ENCODE results near the gene TEP1.
"Not testable (repeated sequence)": the region's sequence is repeated elsewhere in the genome, so short reads cannot be mapped to it uniquely, and the experiment has no call there.

Gene TEP1

GRCh38 chr14:20384886-20385285 lies 28.4 kb downstream of the TEP1 start:
- no peak for DNase-seq

GRCh38 chr14:20384321-20384720 lies 29.0 kb downstream of the TEP1 start:
- DNase-seq: no peak

- DNase-seq: no peak
Observed at GRCh38 chr14:20383636-20384035, 29.7 kb downstream of the TEP1 start.

- no peak for DNase-seq
Observed at GRCh38 chr14:20383032-20383431, 30.3 kb downstream of the TEP1 start.

- no peak for DNase-seq
Observed at GRCh38 chr14:20382526-20382925, 30.8 kb downstream of the TEP1 start.

GRCh38 chr14:20381341-20381740 lies 32.0 kb downstream of the TEP1 start:
- DNase-seq: no peak

GRCh38 chr14:20380681-20381080 lies 32.6 kb downstream of the TEP1 start:
- no peak for DNase-seq

- no peak for DNase-seq
Observed at GRCh38 chr14:20379743-20380142, 33.6 kb downstream of the TEP1 start.

- DNase-seq: no peak
Observed at GRCh38 chr14:20377171-20377570, 36.1 kb downstream of the TEP1 start.

- no peak for DNase-seq
Observed at GRCh38 chr14:20376071-20376588, 37.2 kb downstream of the TEP1 start.

- no peak for DNase-seq
Observed at GRCh38 chr14:20375471-20375870, 37.8 kb downstream of the TEP1 start.

- DNase-seq: no peak
Observed at GRCh38 chr14:20372796-20373195, 40.5 kb downstream of the TEP1 start.

- DNase-seq: no peak
Observed at GRCh38 chr14:20365928-20366327, 47.4 kb downstream of the TEP1 start.

- DNase-seq: not testable (repeated sequence)
Observed at GRCh38 chr14:20358474-20358873, 54.8 kb downstream of the TEP1 start.

GRCh38 chr14:20356422-20356821 lies 56.9 kb downstream of the TEP1 start:
- no peak for DNase-seq

- DNase-seq: no peak
Observed at GRCh38 chr14:20350860-20351259, 62.4 kb downstream of the TEP1 start.

GRCh38 chr14:20350282-20350681 lies 63.0 kb downstream of the TEP1 start:
- no peak for DNase-seq

- no peak for DNase-seq
Observed at GRCh38 chr14:20347747-20348146, 65.6 kb downstream of the TEP1 start.

- no peak for DNase-seq
Observed at GRCh38 chr14:20346713-20347112, 66.6 kb downstream of the TEP1 start.

- DNase-seq: no peak
Observed at GRCh38 chr14:20345366-20345765, 67.9 kb downstream of the TEP1 start.

GRCh38 chr14:20343862-20344220 lies 69.5 kb downstream of the TEP1 start:
- DNase-seq: no peak

- peak; percentile 80 for DNase-seq
Observed at GRCh38 chr14:20343092-20343861, 70.0 kb downstream of the TEP1 start, which contains the start of gene PARP2. Gene PARP2 (plus strand): TSS chr14:20343635. CDS start chr14:20343642, 7 bp downstream.

GRCh38 chr14:20341646-20342045 lies 71.7 kb downstream of the TEP1 start:
- no peak for DNase-seq

- not testable (repeated sequence) for DNase-seq
Observed at GRCh38 chr14:20341032-20341431, 72.3 kb downstream of the TEP1 start.

- no peak for DNase-seq
Observed at GRCh38 chr14:20334017-20334416, 79.3 kb downstream of the TEP1 start.
